Left renal pelvis (tissue), 4 donors: ENCODE results near the gene MGAT2. TPM values are rescaled to one million over a fixed set of nuclear protein-coding genes. Genes with fewer than 3 reads are reported as not detected.
"Not testable (repeated sequence)": the region's sequence is repeated elsewhere in the genome, so short reads cannot be mapped to it uniquely, and the experiment has no call there.

Source experiments
- DNase-seq, 4 donors: peaks; one replicate each; pipeline ENCODE4 v3.0.0-alpha.2; 2013; ENCODE audit warnings: low read depth in 4 of 4, low spot score in 3 of 4
- polyA plus RNA-seq, 4 donors: library from polyadenylated mRNA; unstranded; fragments of 120-200 nt; gene quantifications; one replicate each; pipeline ENCODE4 v1.2.1, GENCODE V29; 2013; ENCODE audit not compliant: insufficient read length in 4 of 4

The MGAT2 gene
- polyA plus RNA-seq: 10 to 100 TPM in 2 of 4 donors, 1 to 10 TPM in 2; 8.1 to 20.1 (median 10.1) TPM

DNA sequence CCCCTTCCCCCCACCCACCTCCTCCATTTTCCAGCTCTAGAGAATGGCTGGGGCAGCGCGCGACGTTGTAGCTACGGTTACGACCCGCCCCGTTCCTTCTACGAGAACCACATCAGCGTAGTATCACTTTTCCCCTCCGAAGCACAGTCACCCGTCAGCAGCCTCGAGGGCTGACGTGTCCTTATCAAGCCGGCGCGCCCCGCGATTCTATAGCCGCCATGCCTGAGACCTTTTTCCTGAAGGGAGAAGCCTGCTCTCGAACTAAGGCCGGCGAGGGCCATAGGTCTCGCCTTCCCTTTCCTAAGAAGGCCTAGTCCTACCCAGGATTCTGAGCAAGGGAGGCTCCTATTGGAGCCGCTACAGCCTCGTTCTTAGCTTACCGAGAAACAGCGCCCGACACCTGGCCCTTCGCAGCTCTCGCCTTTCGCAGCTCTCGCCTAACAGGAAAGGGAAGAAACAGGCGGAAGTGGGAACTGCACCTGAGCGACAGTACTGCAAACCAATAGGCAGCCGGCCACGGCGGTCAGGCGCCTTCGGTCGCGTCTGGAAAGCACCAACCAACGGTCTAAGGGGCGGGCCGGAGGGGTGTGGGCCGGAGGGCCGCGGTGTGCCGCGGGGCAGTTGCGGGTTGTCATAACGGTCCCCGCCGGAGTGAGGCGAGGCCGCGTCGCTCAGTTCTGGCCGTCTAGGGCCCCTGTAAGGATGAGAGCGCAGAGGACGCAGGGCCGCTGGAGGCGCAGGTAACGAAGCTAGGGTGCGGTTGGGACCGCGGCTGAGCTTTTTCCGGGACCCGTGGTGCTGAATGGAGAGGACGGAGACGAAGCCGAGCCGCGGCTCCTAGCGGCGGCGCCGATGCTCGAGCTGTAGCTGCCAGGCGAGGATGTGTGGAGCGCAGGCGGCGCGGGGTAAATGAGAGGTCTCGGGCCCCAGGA, at the start of gene MGAT2, which contains the start of gene RPL36AL:
TSS of gene MGAT2 (plus strand) at position 618 of the 932 bp plus-strand sequence. CDS start 470 bp downstream, outside the sequence.
TSS of gene RPL36AL (minus strand) at position 445 of the 932 bp plus-strand sequence. CDS start 1,522 bp downstream, outside the sequence.
- DNase-seq: peak; percentile 95 to 98 (median 96)

DNA sequence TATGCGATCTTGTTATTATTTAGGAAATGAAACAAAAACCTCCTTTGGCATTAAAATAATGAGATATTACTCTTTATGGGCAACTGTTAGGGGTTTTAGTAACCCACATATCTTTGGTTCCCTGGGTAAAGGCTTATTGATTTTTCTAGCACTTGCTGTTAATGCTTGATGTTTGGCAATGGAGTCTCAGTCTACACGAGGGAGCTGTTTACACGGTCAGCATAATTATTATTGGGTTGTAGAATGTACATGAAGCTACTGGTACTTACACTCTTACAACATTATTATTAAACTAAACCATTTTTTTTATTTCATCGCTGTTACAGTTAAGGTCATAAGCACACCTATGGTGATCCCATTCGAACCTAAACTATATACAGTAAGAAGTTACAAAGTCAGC, 46.6 kb upstream of the MGAT2 start:
- DNase-seq: no peak

DNA sequence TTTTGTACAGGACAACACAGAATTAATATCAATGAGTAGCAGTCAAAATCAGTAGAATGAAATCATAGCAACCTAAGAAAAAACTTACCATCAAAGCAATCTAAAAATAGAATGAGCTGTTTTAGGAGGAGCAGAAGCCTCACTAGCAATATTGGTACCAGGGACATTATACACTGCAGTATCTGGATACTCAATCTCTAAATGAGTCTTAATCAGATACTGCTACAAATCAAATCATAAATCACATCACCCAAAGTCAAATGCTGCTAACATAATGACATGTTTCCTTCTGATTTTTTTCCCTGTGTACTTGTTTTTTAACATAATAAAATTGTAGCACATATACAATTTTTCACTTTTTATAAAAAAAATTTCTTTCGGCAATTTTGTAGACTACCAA, 42.5 kb upstream of the MGAT2 start:
- no peak for DNase-seq

DNA sequence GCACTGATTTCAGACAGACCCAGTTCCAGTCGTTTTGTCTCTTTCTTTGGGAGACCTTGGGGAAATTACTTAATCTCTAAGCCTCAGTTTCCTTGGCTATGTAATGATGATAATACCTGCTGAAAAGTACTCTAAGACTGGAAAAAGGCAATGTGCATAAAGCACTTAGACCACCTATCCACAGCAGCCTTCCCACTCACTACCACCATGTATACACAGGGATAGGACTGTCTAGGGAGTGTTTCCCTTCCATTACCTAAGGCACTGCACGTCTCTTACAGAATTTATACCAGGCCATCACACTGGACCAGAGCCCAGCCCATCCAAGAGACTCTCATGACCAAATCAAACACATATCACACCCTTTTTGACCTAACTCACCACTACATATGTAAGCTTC, 40.8 kb upstream of the MGAT2 start:
- DNase-seq: no peak

DNA sequence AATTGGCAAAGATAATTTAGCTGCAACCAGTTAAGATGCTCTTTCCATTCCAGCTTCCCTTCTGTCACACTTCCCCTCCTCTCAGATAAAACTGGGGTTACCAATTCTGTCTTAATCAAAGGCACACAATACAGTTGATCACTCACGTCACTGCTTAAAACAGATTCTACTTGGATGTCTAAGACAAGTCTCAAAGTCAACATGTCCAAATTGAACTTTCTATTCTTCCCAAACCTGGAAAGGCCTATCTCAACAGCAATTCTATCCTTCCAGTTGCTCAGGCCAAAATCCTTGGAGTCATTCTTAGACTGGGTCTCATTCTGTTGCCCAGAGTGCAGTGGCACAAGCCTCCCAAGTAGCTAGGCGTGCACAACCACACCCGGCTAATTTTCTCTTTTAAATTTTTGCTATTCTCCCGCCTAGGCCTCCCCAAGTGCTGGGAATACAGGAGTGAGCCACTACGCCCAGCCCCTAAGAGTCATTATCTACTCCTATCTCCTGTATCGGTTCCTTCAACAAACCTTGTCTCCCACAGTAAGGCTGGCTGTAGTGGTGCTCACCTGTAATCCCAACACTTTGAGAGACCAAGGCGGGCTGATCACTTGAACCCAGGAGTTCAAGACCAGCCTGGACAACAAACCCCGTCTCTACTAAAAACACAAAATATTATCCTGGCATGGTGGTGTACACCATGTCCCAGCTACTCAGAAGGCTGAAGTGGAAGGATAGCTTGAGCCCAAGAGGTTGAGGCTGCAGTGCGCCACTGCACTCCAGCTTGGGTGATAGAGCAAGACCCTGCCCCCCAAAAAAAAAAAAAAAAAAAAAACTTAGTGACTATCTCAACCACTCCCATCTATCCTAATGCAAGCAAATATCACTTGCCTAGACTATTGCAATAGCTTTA, 39.1 kb upstream of the MGAT2 start:
- no peak for DNase-seq

DNA sequence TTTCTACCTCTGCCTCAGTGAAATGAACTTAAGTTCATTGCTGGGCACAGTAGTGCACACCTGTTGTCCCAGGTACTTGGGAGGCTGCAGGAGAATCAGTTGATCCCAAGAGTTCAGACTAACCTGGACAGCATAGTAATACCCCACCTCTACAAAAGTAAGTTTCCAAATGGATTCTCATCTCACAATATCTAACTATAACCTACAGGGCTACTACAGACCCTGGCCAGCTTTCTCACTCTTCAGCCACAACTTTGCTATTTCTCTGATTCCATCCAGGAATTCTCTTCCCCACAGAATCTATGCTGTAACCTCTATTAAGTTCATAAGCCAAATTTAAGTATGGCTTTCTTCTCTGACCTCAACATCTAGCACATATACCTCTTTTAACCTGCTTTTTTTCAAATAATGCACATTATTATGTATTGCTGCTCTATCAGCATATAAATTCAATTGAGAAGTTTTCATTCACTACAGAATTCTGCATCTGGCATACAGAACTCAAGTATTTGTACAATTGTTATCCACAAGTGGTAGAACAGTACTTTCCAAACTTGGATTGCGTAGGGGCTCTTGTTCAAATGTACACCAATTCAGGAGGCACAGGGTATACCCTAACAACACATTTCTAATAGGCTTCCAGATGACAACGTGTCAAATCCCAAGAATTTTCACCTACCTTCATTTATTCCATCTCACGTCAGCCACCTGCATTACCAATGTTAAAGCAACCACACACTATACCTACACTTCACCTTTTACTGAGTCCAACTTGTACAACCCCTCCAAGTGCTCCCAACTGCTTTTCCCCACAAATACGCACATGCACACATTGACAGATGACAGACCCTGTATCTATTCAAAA, 38.3 kb upstream of the MGAT2 start:
- DNase-seq: no peak

DNA sequence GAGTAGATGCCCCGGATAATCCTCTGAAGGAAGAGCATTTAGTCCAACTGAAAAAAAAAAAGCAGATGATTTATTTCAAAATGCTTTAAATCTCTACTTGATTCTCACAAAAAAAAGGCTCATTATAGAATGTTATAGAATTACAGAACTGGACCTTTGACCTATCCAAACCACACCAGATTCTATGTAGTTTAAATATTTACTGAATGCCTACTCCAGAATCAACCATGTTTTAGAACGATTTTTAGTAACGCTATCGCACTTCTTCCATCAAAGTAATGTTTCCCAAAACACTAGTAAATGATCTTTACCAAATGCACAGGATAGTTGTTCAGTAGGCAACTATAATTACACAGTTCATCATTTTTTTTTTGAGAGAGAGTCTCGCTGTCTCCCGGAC, 37.0 kb upstream of the MGAT2 start:
- no peak for DNase-seq

DNA sequence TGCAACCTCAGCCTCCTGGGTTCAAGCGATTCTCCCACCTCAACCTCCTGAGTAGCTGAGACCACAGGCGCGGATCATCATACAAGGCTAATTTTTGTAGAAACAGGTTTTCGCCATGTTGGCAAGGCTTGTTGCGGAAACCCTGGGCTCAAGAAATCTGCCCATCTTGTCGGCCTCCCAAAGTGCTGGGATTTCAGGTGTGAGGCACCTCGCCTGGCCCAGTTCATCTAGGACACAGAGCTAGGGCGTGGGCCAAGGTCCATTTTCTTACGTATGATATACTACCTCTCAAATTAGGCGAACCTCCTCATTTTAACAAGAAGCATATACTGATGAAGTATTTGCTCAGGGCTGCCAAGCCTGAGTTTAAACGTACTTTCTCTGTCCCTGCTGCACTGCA, 36.5 kb upstream of the MGAT2 start:
- DNase-seq: no peak

DNA sequence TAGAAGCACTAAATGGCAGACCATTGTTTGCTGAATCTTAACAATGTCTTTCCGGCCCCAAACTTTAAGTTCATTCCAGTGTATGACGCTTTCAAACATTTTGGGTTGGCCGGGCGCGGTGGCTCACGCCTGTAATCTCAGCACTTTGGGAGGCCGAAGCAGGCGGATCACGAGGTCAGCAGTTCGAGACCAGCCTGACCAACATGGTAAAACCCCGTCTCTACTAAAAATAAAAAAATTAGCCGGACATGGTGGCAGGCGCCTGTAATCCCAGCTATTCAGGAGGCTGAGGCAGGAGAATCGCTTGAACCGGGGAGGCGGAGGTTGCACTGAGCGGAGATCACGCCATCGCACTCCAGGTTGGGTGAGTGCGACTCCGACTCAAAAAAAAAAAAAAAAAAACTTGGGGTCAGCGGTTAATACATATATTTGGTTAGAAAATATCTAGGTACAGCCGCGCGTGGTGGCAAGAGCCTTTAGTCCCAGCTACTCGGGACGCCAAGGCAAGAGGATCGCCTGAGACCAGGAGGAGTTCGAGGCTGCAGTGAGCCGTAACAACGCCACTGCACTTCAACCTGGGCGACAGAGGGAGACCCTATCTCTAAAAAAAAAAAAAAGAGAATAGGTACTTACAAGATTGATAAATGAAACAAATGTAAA, 35.5 kb upstream of the MGAT2 start:
- DNase-seq: not testable (repeated sequence)

DNA sequence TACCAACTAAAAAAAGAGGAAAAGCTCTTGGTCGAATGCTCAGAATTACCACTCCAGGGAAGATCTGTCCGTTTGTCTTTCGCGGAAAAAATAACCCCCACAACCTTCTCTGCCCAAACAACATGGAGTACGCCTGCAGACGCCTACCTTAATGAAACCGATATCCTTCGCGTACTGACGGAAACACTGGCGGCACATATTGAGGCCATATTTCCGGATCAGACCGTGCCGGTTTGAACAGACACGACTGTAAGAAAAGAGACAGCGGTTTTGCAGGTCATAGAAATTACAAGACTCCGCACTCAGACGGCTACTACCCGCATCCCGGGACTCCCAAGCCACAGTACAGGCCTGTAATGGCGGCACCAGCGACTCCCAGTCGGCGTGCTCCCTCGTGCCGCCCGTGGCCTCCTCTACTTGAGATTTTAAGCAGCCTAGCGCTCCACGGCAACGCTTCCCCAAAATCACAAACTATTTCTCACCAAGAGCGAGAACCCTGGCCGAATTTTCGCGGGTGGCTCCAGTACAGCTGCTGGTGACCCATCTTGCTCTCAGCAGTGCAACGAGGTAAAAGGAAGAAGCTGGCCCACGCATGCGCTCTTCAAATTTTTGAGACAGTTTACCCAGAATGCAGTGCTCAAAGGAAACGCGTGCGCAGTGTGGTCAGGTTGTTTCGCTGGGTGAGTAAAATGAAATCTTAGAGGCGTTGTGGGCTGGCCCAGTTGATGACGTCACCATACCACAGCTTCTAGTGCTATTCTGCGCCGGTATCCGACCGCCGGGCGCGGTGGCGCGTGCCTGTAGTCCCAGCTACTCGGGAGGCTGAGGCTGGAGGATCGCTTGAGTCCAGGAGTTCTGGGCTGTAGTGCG, 34.6 kb upstream of the MGAT2 start, which contains the start of gene RPS29:
TSS of gene RPS29 (minus strand) at position 578 of the 870 bp plus-strand sequence. CDS start at position 544, 34 bp downstream.
- peak; percentile 98 to 99 (median 98) for DNase-seq

DNA sequence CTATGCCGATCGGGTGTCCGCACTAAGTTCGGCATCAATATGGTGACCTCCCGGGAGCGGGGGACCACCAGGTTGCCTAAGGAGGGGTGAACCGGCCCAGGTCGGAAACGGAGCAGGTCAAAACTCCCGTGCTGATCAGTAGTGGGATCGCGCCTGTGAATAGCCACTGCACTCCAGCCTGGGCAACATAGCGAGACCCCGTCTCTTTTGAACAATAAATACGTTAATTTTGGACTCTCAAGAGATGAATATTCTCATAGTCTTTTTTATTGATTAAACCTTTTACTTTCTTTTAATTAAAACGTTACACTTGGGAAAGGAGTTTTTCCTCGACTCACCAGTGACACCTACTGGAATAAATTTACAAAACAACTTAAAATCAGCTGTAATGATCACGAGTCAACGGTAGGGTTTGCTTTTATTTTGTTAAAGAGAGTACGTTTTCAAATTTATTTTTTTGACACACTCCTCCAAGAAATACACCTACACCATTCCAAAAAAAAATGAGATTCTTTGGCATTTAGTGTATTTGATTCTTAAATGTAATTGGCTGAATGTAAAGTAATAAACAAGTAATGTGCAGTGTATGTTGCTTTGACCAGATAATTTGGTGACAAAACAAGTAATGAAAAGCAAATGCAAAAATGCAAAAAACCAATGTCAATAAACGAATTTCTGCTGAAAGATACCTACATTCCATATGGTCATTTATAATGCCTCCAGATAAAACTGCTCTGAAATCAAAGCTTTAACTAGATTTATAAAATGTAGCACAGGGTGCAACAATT, 33.7 kb upstream of the MGAT2 start:
- DNase-seq: peak in 2 of 4 donors; percentile 56 to 65

DNA sequence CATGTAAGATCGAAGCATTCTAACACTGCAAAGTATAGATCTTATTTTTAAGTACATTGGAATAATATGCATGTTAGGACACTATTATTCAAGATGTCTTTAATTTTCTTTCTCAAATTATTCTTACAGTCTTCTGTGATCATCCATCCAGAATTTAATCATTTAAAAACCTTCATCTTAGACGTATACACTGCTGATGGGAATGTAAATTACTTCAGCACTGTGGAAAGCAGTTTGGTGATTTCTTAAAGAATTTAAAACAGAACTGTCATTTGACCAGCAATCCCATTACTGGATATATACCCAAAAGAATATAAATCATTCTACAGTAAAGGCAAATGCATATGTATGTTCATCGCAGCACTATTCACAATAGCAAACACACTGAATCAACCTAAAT, 31.2 kb upstream of the MGAT2 start:
- no peak for DNase-seq

DNA sequence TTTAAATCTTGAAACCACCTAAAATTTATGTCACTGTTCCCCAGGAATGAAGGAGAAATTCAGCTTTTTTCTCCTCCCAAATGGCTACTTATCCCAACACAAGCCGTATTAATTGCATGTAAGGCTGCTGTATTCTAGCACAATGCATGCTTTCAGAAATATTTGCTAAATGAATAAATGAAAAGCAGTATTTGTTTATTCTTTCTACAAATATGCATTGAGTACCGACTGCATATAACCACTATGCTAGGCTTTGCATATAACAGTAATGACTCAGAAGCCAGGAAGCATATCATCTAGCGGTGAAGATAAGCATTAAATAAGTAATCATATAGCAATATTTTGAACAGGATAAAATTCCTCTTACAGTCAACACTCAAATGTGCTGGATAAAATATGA, 27.6 kb upstream of the MGAT2 start:
- no peak for DNase-seq

DNA sequence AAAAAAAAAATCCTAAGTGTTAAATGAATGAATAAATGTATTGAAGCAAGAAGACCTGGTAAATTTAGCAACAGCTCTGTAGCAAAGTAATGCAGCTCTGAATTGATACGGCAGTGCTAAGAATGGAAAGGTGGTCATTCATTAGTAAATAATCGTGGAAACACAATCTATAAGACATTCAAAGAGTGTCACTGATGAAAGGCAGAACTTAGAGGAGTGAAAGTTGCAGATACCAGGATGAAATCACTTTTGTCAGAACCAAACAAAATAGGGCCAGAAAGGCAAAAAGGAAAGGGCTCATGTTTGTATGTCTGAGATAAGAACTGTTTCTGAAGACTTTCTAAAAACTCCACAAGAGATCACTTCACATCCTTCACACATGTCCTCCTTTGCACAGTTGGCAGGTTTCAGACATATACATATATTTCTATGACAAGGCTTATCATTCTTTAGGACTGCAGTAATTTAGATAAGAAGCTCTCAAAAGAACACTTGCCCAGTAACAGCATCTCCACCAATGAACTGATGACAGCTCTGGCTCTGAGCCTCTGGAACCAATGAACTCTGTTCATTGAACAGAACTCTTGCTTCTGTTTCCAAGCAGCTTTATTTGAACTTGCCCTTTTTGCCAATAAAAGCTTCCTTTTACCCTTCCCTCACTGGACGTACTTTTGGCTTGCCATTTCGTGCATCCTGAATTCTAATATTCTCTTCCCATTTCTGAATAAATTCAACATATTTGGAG, 26.1 kb upstream of the MGAT2 start:
- no peak for DNase-seq

DNA sequence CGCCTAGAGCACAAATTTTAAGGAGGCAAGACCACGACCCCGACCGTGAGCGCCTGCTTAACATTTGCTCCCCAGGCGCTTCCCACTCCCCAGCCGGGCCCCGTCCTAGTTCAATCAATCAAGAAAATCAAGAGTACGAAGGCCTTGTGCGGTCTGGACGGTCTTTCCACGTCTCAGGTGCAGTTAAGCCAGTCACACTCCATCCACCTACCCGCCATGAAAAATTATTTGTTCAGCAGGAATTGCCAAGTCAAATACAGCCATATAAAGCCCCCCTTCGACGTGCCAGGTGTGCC, 22.5 kb upstream of the MGAT2 start:
- DNase-seq: no peak

DNA sequence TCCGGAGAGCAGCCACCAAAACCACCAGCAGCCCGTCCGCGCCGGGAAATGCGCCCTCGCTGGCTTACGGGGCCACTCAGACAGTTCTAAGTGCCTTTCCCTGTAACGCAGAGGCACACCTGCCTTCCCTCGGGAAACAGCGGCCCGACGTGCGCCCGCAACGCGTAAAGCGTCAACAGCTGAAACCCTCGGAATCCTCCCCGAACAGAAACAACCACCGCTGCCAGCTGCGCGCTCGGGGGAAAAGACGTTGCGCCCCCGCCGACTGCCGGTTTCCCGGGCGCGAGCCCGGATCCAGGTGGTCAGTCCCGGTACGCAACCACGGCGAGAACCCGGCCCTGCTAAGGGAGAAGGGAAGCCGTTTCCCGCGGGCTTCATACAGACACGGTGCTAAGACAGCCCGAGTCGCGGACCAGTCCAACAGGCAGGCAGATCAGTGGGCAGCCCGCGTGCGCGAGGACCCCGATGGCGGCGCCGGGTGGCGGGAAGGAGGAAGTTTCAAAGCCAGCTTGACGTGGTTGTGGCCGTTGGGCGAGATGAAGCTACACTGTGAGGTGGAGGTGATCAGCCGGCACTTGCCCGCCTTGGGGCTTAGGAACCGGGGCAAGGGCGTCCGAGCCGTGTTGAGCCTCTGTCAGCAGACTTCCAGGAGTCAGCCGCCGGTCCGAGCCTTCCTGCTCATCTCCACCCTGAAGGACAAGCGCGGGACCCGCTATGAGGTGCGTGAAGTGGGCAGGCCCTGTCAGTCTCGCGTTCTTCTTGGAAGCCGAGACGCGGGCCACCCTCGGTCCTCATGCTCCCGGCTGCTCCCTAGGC, 21.9 kb upstream of the MGAT2 start, which contains the start of gene LRR1:
TSS of gene LRR1 (plus strand) at position 456 of the 816 bp plus-strand sequence. CDS start at position 537, 81 bp downstream.
- peak in 2 of 4 donors; percentile 72 to 77 for DNase-seq
